Stimulated activated CD8-positive, alpha-beta memory T cell treated with anti-CD3 and anti-CD28 coated beads, Interleukin-7, amount 100 ng/mL, for 48 hours (primary cell): ENCODE results near the gene KLK6.
"Not testable (repeated sequence)": the region's sequence is repeated elsewhere in the genome, so short reads cannot be mapped to it uniquely, and the experiment has no call there.

ENCODE experiments used
- DNase-seq, 2 donors: peaks; one replicate each; pipeline ENCODE4 v3.0.0-alpha.2; 2020; ENCODE audit warnings: low read depth in 1 of 2; ENCODE audit errors: extremely low read depth in 1 of 2

The KLK6 gene

GRCh38 chr19:50994129-50994528, 24.7 kb upstream of the KLK6 start:
- no peak for DNase-seq

GRCh38 chr19:50992666-50993035, 23.3 kb upstream of the KLK6 start:
- DNase-seq: no peak

DNA sequence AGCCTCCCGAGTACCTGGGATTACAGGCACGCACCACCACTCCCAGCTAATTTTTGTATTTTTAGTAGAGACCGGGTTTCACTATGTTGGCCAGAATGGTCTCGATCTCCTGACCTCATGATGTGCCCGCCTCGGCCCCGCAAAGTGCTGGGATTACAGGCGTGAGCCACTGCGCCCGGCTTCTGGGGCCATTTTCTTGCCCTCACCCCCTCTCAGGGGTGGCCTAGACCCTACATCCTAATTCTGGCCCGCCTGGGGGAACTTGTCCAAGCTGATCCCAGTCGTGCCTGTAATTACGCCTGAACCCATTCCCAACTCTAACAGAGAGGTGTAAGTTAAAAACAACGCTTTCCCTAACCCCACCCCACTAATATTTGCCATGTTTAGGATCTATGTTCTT, 15.0 kb upstream of the KLK6 start:
- not testable (repeated sequence) for DNase-seq

- DNase-seq: no peak
Observed at GRCh38 chr19:50983625-50984292, 14.4 kb upstream of the KLK6 start, which contains the start of gene KLK7. KLK7 (minus strand) TSS chr19:50983917; CDS start chr19:50982399, 1,518 bp downstream.

- DNase-seq: no peak
Observed at GRCh38 chr19:50982186-50982585, 12.8 kb upstream of the KLK6 start.

- no peak for DNase-seq
Observed at GRCh38 chr19:50981587-50982146, 12.3 kb upstream of the KLK6 start.

DNA sequence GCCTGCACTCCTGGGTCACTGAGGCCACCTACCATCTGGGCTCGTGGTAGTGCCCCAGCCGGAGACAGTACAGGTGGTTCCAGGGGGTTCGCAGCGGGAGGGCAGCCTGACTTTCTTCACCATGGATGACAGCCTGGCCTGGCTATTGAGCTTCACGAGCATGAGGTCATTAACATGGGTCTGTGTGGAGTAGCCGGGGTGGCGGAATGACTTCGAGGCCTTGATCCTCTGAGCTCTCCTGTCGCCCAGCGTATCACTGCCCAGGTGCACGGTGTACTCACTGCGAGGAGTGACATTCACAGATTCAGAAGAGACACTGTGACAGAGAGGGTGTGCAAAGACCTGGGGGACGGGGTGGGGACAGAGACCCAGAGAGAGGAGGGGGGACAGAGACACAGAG, 10.8 kb upstream of the KLK6 start:
- DNase-seq: no peak

- DNase-seq: no peak
Observed at GRCh38 chr19:50979758-50980157, 10.4 kb upstream of the KLK6 start.

DNA sequence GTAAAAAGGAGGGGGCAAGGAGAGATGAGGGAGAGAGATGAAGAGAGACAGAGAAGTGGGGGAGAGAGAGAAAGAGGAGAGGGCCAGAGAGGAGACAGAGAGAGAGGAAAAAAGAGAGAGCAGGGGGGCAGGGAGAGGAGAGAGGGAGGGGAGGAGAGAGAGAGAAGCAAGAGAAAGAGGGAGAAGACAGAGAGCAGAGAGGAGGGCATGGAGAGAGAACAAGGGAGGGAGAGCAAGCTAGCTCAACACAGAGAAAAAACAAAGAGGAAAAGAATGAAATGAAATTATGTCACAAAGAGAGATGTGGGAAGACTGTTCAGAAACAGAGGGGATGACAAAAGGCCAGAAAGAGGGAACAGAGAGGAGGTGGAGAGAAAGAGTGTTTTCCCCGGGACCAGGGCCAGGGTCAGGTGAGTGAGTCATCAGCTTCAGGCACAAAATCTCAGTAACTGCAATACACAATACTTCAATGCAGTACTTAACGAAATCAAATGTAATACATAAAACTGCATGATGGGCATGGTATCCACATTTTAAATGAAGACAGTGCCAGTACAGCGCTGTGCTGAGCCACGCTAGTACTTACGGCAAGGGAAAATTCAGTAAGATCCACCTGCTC, 9.5 kb upstream of the KLK6 start:
- DNase-seq: no peak

- DNase-seq: no peak
Observed at GRCh38 chr19:50977626-50978025, 8.2 kb upstream of the KLK6 start.

GRCh38 chr19:50975766-50976165, 6.4 kb upstream of the KLK6 start:
- DNase-seq: no peak

DNA sequence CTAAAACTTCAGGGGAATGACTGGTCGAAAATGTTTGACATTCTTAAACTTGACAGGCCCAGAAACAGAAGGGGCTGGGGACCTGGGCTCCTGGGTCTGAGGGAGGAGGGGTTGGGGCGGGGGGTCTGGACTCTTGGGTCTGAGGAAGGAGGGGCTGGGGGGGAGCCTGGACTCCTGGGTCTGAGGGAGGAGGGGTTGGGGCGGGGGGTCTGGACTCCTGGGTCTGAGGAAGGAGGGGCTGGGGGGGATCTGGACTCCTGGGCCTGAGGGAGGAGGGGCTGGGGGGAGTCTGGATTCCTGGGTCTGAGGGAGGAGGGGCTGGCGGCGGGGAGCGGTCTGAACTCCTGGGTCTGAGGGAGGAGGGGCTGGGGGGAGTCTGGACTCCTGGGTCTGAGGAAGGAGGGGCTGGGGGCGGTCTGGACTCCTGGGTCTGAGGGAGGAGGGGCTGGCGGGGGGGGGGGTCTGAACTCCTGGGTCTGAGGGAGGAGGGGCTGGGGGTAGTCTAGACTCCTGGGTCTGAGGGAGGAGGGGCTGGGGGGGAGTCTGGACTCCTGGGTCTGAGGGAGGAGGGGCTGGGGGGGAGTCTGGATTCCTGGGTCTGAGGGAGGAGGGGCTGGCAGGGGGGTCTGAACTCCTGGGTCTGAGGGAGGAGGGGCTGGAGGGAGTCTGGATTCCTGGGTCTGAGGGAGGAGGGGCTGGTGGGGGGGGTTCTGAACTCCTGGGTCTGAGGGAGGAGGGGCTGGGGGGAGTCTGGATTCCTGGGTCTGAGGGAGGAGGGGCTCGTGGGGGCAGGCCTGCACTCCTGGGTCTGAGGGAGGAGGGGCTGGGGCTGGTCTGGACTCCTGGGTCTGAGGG, 5.5 kb upstream of the KLK6 start:
- DNase-seq: no peak

GRCh38 chr19:50972795-50973376, 3.5 kb upstream of the KLK6 start:
- no peak for DNase-seq

- not testable (repeated sequence) for DNase-seq
Observed at GRCh38 chr19:50969810-50970209, 419 bp upstream of the KLK6 start.

- DNase-seq: no peak
Observed at GRCh38 chr19:50968716-50969412, 527 bp downstream of the KLK6 start.

DNA sequence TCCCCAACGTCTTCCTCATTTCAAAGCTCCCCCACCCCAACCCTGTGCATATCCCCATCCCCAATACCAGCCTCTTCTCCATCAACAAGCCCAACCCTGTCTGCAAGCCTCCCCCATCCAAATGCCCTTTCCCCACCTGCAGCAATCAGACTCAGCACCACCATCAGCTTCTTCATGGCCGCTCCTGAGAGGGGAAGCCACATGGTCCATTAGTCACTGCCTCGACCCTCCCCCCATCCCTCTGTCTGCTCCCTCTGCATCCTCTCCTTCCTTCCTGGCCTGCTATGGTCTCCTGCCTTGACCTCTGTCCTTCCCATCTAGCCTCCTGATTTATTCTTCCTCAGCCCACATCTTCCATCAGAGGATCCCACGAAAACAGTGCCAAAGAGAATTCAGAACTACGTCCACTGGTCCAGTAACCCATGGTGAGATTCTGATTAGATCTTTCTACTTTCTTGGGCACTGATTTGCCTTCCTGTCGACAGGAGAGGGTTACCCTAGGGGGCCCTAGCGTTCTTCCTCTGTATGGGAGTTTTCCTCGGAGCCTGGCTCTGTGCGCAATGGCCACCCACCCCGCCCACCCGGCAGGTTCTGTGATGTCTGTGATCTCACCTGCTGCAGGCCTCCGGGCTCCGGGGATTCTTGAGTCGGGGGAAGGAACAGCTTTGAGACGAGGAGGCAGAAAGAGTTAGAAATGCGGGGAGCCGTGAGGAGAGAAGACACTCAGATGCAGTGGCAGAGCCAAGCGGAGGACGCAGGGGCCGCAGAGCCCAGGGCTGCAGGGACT, 1.3 kb downstream of the KLK6 start:
- DNase-seq: no peak

DNA sequence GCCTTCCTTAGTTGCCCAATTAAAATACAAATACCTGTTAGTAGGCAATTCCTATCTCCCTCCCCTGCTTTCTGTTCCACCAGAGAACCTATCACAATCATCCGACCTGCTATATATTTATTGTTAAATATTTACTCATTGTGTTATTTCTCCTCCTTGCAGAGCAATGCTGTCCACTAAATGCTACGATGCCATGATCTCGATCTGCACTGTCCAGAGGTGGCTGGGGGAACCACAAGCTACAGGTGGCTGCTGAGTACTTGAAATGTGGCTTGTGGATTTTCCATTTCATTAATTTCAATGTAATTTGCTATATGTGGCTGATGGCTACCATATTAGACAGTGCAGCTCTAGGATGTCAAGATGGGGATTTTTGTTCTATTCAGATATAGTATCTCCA, 5.1 kb downstream of the KLK6 start:
- DNase-seq: no peak

DNA sequence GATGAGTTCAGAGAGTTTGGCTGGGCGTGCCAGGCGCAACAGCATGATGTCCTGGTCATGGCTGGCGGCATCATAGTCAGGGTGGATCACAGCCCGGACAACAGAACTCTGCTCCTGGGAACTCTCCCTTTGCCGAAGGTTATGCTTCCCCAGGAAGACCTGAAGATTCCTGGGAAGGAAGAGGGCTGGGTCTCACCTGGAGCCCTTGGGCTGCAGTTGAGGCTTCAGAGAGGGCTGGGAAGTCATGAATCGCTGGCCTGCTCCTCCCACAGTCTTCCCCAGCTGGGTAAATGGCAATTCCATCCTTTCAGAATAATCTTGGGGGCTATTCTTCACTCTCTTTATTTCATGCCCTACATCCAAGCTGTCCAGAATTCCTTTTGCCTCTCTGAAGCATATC, 6.0 kb downstream of the KLK6 start:
- DNase-seq: no peak

DNA sequence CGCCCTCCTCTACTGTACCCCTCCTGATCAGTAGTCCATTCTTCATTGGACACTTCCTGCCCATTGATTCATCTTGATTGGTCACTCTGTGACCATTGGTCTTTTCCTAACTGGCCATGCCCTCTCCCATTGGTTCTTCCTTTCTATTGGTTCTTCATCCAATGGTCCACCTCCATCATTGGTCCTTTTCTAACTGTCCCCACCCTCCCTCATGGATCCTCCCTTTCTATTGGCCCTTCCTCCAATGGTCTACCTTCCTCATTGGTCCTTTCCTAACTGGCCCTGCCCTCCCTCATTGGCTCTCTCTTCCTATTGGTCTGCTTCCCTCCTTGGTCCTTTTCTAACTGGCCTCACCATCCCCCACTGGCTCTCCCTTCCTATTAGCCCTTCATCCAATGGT, 7.1 kb downstream of the KLK6 start:
- no peak for DNase-seq
